Activated CD8-positive, alpha-beta memory T cell treated with anti-CD3 and anti-CD28 coated beads for 4 hours (primary cell): Measurements from ENCODE around the gene SLC29A3.
"Not testable (repeated sequence)": the region's sequence is repeated elsewhere in the genome, so short reads cannot be mapped to it uniquely, and the experiment has no call there.

Experiments used
- DNase-seq, 2 donors: peaks; one replicate each; pipeline ENCODE4 v3.0.0-alpha.2; 2020; ENCODE audit warnings: low read depth in 2 of 2

The SLC29A3 gene

DNA sequence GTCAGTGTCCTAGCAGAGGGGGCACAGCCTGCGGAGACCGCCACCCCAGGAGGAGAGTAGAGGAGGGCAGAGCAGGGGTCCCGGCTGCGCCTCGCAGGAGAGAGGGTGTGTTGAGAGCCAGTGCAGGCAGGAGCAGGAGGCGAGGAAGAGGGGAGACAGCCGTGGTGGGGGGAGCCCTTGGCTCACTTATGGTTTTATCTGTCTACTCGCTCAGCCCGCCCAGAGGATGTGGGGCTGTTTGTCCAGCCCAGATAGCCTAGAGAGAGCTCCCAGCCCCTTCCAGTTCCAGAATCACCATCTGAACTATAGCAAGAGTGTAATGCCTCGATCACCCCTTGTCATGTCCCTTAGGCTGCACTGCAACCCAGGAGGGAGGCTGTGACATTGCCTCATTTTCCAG, 26.6 kb downstream of the SLC29A3 start:
- no peak for DNase-seq

DNA sequence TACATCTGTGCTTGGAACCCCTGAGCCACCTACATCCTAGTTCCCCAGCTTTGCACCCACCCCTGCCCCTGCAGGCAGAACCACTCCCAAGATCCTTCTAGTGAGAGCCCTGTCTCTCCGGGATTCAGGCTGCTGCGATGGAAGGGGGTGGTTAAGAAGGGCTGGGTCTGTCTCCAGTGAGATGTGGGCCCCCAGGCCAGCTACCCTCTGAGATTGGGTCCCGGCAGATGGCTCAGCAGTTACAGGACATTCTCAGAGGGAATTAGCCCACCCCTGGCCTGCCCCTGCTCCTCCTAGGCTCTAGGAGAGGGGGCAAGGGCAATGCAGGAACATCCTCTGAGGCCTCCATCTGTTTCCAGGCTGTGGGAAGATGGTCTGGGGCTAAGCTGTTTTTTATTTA, 27.7 kb downstream of the SLC29A3 start:
- DNase-seq = no peak

DNA sequence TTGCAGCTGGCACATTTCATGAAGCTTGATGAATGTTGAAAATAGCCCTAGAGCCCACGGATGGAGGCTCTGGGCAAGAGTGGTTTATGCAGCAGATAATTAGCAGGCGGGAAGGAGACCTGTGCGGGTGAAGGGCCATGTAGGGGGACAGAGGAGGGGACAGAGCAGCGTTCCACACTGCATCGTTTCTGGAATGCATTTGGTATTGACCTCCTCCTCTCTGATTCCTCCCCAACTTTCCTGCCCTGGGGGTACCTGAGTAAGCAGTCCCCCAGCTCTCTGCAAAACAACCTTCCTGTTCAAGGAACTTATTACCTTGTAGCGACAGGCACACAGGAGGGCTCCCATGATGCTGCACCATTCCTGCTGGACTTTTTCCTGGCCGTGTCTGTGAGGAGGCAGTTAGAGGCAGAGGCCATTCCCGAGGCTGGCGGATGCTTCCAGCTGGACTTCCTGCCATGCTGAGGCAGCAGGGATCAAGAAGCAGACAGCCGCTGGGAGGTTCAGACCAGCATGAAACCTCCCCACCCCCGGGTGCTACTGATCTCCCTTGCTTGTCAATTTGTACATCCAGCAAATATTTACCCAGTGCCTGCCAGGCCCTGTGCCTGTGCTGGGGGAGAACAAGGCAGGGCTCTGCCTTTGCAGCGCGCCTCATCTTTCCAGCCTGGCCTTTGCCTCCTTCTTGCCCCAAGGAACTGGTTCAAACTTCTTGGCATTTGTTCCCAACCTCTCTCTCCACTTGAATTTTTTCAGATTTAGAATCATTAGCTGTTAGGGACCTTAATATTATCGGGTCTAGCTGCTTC, 28.7 kb downstream of the SLC29A3 start:
- DNase-seq = no peak

DNA sequence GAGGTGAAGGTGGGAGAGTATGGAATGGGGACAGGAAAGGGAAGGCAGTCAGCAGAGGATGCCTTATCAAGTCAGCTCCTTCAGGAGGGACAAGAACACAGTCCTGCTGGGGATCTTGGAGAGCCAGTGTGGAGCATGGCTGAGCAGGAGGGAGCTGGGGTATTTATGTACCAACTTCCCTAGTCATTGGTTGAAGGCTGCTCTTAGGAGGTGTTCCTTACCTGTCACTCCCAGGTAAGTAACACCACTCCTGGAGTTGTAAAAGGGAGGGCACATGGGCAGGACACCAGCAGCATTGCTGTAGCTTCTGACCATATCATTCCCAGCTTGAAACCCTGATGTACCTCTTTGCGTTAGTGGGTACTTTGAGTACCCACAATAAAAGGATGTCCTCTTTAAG, 29.8 kb downstream of the SLC29A3 start:
- DNase-seq = no peak

DNA sequence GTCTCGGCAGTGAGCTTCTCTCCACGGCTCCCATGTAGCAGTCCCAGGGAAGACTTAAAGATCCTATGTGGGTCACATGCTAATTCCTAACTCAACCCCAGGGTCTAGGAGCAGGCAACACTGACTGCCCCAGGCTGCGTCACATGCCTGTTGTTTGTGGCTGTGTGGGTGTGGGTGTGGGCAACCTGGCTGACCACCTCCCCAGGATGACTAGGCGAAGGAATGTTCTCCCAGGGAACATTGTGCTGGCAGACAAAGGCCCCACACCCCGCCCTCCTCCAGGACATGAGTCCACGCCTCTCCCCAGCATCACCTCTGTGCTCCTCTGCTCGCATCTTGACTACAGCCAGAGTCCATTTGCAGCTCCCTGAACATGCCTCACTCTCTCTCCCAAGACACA, 30.3 kb downstream of the SLC29A3 start:
- DNase-seq = no peak

DNA sequence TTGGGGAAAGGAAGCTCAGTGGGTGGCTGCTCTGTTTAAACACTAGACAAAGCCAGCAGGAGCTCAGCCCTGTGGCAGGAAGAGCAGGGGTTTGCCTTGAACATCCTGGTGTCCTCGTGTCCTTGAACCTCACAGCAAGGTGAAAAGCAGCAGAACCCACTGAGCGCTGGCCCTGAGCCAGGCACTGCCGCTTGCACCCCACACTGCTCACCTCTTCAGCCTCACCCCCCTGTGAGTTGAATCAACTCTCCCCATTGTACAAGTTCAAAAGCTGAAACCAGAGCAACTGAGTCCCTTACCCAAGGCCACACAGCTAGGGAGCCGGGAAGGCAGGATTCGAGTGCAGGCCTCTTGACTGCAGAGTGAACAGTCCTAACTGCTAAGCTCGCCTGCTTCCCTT, 32.0 kb downstream of the SLC29A3 start:
- no peak for DNase-seq

DNA sequence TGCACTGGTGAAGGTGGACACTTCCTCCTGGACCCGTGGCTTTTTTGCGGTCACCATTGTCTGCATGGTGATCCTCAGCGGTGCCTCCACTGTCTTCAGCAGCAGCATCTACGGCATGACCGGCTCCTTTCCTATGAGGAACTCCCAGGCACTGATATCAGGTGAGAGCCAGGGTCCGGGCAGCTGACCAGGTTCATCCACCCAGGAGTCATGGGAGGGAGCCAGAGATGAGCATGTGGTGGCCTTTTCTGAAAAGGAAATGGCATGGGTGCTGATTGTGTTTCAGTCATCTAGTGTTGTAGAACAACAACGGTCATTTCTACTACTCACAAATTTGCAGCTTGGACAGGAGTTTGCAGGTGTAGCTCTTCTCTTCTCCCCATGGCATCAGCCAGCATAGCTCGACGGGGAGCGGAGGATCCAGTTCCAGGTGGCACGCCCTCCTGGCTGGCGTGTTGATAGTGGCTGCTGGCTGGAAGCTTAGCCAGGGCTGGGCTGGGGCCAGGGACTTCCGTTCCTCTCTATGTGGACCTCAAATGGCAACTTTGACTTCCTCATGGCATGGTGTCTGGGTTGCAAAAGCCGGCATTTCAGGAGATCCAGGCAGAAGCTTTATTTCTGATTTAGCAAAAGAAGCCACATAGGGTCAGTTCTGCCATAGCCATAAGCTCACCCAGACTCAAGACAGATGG, 32.7 kb downstream of the SLC29A3 start:
- no peak for DNase-seq

DNA sequence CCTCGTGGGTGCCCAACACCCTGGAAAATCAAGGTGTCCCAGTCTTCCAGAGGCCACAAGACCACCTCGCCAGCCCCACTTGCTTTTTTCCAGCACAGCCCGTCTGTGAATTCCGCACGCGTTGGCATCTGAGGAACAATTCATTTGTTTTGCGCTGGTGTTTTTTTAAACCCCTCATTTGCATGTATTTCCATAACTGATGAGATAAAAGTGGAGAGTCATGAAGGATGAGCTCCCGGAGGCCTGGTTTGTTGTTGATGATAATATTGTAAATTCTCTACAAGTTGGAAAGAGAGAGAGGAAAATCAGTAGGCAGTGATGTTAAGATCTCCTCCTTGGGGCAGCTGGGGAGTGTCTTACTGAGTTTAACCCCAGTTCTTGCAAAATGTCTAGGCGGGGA, 34.6 kb downstream of the SLC29A3 start:
- DNase-seq = no peak

DNA sequence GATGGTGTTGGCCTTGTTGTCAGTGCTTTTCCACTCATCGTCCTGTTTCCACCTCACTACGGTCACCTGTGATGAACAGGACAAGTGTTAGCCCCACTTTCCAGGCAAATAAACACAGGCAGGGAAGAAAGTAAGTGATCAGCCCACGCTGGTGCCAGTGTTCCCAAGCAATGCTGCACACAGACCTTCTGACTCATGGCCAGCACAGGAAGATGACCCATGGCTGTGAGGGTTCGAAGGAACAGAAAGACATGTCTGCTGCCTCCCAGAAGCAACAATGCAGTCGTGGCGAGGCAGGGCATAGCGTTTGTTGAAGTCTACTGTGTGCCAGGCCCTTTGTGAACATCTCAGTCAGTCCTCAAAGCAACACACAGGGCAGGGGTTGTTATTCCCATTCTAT, 35.7 kb downstream of the SLC29A3 start:
- no peak for DNase-seq

DNA sequence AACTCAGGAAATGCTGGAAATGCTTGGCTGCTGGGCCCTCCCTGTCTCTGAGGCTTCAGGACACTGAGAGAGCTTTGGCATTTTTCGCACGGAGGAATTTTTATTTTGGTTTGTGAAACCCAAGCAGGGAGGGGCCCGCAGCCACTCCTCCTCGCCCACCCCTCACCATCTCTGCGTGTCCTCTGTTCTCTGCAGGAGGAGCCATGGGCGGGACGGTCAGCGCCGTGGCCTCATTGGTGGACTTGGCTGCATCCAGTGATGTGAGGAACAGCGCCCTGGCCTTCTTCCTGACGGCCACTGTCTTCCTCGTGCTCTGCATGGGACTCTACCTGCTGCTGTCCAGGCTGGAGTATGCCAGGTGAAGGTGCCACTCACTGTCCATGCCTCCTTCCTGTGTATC, 36.8 kb downstream of the SLC29A3 start:
- no peak for DNase-seq

DNA sequence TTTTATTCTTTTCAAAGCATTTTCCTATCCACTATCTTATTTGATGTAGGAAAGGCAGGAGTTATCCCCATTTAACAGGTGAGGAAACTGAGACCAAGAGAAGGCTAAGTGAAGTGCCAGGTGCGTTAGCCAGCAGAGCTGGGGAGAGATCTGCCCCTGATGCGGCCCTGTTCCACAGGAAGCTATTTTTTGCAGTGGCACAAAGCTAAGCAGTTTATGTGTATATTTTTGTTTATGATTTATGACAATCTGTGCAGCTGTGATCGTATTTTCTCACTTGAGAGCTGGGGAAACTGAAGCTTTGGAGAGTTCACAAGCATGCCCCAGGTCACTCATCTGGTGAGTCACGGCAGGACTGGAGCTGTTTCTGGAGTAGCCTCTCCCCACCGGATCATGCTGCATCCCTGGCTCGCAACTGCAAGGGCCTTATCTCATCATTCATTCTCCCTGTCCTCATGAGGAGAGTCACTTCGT, 38.8 kb downstream of the SLC29A3 start:
- no peak for DNase-seq

DNA sequence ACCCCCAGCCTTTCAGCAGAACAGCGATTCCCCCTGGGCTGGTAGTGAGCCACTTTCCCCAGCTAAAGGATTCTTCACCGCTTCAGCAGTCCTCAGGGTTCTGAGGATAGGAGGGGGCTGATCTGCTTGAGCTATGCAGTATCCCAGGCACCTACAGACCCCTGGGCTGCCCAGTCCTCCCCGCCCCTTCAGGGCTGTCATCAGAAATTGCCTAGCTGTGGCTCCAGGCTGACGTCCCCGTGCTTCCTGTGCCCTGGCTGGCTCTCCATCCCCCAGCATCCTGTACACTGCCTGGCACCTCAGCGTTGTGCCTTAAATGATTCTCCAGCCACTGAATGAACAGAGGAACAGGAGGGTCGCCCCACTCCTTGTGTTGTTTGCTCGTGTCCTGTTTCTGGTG, 39.2 kb downstream of the SLC29A3 start:
- DNase-seq = no peak

DNA sequence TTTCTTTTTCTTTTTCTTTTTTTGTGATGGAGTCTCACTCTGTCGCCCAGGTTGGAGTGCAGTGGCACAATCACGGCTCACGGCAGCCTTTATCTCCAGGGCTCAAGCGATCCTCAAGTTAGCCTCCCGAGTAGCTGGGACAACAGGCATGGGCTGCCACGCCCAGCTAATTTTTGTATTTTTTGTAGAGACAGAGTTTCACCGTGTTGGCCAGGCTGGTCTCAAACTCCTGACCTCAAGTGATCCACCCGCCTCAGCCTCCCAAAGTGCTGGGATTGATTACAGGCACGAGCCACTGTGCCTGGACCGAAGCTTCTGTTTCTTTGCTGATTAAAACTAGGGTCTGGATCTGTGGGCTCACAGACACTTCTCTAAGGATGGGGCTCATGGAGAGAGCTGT, 39.8 kb downstream of the SLC29A3 start:
- DNase-seq = not testable (repeated sequence)

DNA sequence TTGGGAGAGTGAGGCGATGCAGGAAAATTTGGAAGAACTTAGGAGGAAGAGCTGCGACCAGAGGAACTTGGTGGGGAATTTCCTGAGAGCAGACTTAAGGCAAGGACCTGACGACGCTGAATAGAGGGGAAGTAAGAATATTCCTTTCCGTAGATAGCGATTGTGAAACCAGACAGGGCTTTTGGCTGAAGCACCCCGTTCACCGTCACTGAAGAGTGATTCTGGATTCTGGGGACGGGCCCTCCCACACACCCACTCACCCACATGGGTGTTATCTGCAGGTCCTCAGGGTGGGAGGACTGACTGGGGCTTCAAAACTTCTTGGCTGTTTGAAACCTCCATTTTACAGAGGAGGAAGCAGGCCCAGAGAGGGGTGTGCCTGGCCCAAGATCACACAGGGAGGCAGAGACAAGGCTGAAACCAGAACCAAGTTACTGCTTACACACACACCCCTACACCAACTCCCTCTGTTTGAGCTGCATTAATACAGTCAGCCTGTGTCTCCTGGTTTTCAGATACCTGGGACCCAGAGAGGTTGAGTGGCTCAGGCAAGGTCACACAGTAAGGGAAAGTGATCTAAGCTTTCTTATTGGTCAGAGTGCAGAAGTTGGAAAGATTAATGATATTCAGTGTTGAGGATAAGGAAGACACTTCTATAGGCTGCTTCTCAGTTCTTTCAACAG, 40.4 kb downstream of the SLC29A3 start:
- no peak for DNase-seq

DNA sequence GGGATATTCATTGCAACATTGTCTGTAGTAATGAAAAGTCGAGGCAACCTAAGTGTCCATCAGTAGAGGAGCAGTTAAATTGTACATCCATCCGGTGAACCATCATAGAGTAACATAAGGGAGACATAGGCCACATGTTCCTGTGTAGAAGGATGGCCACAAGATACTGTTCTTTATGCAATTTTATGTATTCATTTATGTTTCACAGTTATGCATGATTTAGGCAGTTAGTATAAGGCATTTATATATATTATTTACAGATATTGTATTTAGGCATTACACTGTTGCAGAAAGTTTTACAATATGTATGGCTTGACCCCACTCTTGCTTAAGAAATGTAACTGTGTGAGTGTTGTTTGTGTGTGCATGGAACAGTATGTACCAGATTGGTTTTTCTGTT, 41.7 kb downstream of the SLC29A3 start:
- no peak for DNase-seq

DNA sequence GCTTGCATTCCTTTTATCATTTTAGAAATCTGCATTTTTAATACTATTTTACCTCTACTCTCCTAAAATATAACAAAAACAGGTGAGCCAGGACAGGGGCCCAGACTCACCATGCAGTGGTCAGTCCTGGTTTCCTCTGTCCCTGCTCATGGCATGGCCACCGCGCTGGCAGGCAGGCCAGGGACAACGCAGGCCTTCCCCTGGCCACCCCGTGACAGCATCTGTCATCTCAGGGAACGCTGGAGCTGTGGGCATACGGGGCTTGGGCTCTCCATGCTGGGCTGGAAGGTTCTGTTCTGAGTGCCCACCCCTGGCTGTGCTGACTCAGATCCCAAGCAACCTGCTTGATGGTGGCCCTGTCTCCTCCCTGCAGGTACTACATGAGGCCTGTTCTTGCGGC, 42.5 kb downstream of the SLC29A3 start:
- DNase-seq = no peak

DNA sequence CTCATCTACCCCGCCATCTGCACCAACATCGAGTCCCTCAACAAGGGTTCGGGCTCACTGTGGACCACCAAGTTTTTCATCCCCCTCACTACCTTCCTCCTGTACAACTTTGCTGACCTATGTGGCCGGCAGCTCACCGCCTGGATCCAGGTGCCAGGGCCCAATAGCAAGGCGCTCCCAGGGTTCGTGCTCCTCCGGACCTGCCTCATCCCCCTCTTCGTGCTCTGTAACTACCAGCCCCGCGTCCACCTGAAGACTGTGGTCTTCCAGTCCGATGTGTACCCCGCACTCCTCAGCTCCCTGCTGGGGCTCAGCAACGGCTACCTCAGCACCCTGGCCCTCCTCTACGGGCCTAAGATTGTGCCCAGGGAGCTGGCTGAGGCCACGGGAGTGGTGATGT, 43.1 kb downstream of the SLC29A3 start:
- no peak for DNase-seq

DNA sequence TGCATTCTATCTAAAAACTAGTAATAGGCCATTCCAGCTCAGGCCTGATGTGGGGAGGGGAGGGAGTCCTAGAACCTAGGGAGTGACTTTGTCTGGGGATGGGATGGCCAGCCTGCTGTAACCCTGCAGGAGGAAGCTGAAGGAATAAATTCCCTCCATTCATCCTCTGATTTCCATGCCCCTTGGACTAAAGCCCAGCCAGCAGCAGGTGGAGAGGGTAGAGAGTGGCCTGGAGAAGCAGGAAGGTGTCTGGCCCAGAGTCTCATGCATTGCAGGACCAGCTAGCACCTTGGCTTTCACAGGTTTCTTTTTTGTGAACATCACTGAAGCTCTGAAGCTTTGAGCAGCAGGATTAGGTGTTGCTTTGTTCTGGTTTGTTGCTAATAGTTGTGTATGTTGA, 44.9 kb downstream of the SLC29A3 start:
- no peak for DNase-seq

DNA sequence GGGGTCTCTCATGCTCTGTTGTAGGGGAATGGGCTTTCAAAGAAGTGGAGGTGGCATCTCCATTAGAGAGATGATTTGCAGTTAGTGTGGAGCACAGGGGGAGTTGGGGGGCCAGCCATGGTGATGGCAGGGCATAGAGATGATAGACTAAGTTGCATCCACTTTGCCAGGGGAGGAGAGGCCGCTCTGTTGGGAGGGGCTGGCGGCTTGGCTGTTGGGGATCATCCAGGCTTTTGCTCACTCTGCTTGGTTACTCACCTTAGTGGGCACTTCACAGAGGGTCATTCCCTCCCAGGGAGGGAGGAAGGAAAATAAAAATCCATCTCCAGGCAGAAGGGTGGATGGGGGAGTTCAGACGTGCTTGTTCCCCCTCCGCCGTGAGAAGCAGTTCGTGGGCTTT, 46.3 kb downstream of the SLC29A3 start:
- no peak for DNase-seq

DNA sequence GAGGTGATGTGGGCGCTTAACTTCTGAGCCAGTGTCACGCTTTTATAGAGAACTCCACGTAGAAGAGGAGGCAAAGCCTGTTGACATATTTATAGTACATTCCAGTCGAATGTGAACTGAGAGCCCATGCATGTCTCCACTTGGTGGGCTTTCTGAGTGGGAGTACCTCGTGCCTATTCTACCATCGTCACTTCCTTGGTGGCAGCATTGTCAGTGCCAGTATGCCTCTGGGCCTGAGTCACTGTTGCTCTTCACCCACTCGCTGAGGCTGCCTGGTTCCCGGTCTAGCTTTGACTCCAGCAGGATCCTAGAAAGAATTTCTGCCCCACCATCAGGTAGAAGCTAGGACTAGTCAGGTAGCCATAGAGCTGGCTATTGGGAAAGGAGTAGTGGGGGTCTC, 47.6 kb downstream of the SLC29A3 start:
- DNase-seq = no peak

DNA sequence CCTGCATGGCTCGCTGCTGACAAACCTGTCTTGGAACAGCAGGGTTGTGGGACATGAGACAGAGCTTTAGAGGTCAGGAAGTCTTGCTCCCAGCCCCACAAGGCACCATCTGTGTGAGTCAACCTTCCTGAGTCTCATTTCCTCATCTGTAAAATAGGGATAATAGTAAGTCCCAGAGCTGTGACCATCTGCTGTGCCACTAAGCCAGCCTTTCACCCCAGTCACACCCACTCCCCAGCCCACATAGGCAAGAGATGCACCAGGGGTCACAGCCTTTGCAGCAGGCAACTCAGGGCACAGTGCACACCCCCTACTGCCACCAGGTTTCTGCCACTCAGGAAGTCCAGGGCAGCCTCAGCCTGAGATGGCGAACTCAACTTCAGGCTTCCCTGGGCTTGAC, 48.2 kb downstream of the SLC29A3 start:
- DNase-seq = no peak

DNA sequence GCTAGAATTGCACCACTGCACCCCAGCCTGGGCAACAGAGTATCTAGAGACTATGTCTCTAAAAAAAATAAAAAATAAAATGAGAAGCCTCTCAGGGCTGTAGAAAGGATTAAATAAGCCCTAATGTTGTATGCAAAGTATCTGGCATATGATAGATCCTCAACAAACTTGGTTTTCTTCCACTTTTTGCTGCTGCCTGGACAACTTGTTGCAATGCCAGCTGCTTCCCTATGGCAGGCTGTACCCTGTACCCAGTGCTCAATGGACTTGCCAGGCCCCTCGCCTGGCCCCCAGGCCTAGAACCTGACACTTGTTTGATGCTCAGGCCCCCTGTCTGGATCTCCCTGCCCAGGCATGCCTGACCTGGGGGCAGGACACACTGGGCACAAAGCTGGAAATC, 49.1 kb downstream of the SLC29A3 start:
- DNase-seq = no peak

DNA sequence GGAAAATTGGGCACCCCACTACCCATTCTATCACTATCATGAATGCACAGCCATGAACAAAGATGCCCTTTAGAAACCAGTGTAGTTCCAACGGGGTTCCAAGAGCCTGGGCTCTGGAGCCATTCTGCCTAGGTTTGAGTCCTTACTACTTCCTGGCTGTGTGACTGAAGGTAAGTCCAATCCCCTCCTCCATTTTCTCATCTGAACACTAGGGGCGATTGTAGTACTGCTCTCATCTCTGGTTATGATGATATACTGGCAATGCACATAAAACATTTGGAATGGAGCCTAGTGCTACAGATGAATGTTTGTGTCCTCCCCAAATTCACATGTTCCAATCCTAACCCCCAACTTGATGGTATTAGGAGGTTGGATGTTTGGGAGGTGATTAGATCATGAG, 49.6 kb downstream of the SLC29A3 start:
- no peak for DNase-seq
